HepG2 (cell line): ENCODE data around the gene DNAJB11. TPM values are rescaled to one million over a fixed set of nuclear protein-coding genes. Genes with fewer than 3 reads are reported as not detected.

Source experiments
- ATRX ChIP-seq: sonication (generic); formaldehyde crosslinking; IDR thresholded peaks from 2 replicates; pipeline ENCODE4 v1.4.0; 2020; ENCODE audit warnings: missing genetic modification reagents, borderline replicate concordance
- FOXJ3 ChIP-seq: sonication (generic); formaldehyde crosslinking; IDR thresholded peaks from 2 replicates; pipeline ENCODE4 v1.4.0; 2020; ENCODE audit warnings: missing genetic modification reagents, mild to moderate bottlenecking, borderline replicate concordance
- HCFC1 ChIP-seq: fragments of 150-350 bp; IDR thresholded peaks from 2 replicates; pipeline ENCODE4 v1.6.1; 2014; ENCODE audit warnings: low read depth, low read length
- KAT2B ChIP-seq: fragments of 150-350 bp; IDR thresholded peaks from 2 replicates; pipeline ENCODE4 v1.6.1; 2014; ENCODE audit warnings: low read depth, low read length, borderline replicate concordance
- KLF11 ChIP-seq: IDR thresholded peaks from 2 replicates; pipeline ENCODE4 v1.6.1; 2016; ENCODE audit warnings: missing compliant biosample characterization
- KLF16 ChIP-seq, 2 experiments: sonication (generic) in 1 of 2; formaldehyde crosslinking in 1 of 2; IDR thresholded peaks; 2 replicates each; pipeline versions ENCODE4 v1.6.1 to v1.8.0; 2016 to 2023; ENCODE audit warnings: missing genetic modification reagents in 2 of 2, missing compliant biosample characterization in 1 of 2
- PHB2 ChIP-seq: fragments of 450-650 bp; IDR thresholded peaks from 2 replicates; pipeline ENCODE4 v1.6.1; 2018; ENCODE audit not compliant: partially characterized antibody
- RFX3 ChIP-seq: IDR thresholded peaks from 2 replicates; pipeline ENCODE4 v1.6.1; 2016; ENCODE audit warnings: missing biosample characterization, missing genetic modification reagents
- TRIM24 ChIP-seq: sonication (generic); formaldehyde crosslinking; IDR thresholded peaks from 2 replicates; pipeline ENCODE4 v1.8.0; 2022; ENCODE audit warnings: mild to moderate bottlenecking, missing genetic modification reagents
- ZNF224 ChIP-seq: sonication (generic); formaldehyde crosslinking; IDR thresholded peaks from 2 replicates; pipeline ENCODE4 v1.5.0; 2020; ENCODE audit warnings: mild to moderate bottlenecking, missing genetic modification reagents
- polyA plus RNA-seq, 8 experiments: library from polyadenylated mRNA; depleted of rRNA in 3 of 8; stranded (reverse) in 7 of 8; unstranded in 1 of 8; fragments of >200 nt; fragmentation: Illumina TruSeq in 4 of 8; extraction: Trizol in 4 of 8; gene quantifications; 2 replicates each; pipeline versions ENCODE4 v1.2.1 to v1.2.3, GENCODE V29; 2011 to 2016; ENCODE audit warnings: low read depth in 4 of 8, missing spikeins in 1 of 8, mixed read lengths in 1 of 8; ENCODE audit not compliant: insufficient read depth in 1 of 8
- total RNA-seq, 5 experiments: library from RNA; depleted of rRNA; stranded (reverse); fragments of >200 nt; fragmentation: Illumina TruSeq; extraction: Trizol; gene quantifications; 2 replicates each; pipeline ENCODE4 v1.2.3, GENCODE V29; 2016; ENCODE audit warnings: low read depth in 1 of 5
- TF ChIP-seq, protein P1 (sequence below): sonication (generic); formaldehyde crosslinking; IDR thresholded peaks from 2 replicates; pipeline ENCODE4 v1.4.0; 2020; ENCODE audit warnings: missing genetic modification reagents, borderline replicate concordance
- TF ChIP-seq, protein P2 (sequence below): IDR thresholded peaks from 2 replicates; pipeline ENCODE4 v1.6.1; 2016; ENCODE audit warnings: missing compliant biosample characterization, missing genetic modification reagents, borderline replicate concordance
- TF ChIP-seq, protein P3 (sequence below): sonication (generic); formaldehyde crosslinking; IDR thresholded peaks from 2 replicates; pipeline ENCODE4 v1.4.0; 2020; ENCODE audit warnings: mild to moderate bottlenecking, missing genetic modification reagents
- TF ChIP-seq, protein P4 (sequence below): sonication (generic); formaldehyde crosslinking; IDR thresholded peaks from 2 replicates; pipeline ENCODE4 v1.5.1; 2020; ENCODE audit warnings: missing genetic modification reagents, mild to moderate bottlenecking, borderline replicate concordance
- TF ChIP-seq, protein P5 (sequence below), 2 experiments: sonication (generic) in 1 of 2; formaldehyde crosslinking in 1 of 2; IDR thresholded peaks; 2 replicates each; pipeline versions ENCODE4 v1.5.1 to v1.6.1; 2011 to 2020; ENCODE audit warnings: borderline replicate concordance in 1 of 2, low read depth in 1 of 2, low read length in 1 of 2, mild to moderate bottlenecking in 1 of 2, missing genetic modification reagents in 1 of 2, moderate library complexity in 1 of 2
- TF ChIP-seq, protein P6 (sequence below): sonication (generic); formaldehyde crosslinking; IDR thresholded peaks from 2 replicates; pipeline ENCODE4 v1.5.0; 2020; ENCODE audit warnings: missing genetic modification reagents, mild to moderate bottlenecking, borderline replicate concordance
- TF ChIP-seq, protein P7 (sequence below): sonication (generic); formaldehyde crosslinking; IDR thresholded peaks from 2 replicates; pipeline ENCODE4 v1.4.0; 2020; ENCODE audit warnings: mild to moderate bottlenecking, low read depth, missing genetic modification reagents

Gene DNAJB11
- total and polyA plus RNA-seq, 2 of the 13 experiments (the other 11 are each of a cell fraction or from before 2014, with no cell fraction given): 41.0 to 132 TPM

DNA sequence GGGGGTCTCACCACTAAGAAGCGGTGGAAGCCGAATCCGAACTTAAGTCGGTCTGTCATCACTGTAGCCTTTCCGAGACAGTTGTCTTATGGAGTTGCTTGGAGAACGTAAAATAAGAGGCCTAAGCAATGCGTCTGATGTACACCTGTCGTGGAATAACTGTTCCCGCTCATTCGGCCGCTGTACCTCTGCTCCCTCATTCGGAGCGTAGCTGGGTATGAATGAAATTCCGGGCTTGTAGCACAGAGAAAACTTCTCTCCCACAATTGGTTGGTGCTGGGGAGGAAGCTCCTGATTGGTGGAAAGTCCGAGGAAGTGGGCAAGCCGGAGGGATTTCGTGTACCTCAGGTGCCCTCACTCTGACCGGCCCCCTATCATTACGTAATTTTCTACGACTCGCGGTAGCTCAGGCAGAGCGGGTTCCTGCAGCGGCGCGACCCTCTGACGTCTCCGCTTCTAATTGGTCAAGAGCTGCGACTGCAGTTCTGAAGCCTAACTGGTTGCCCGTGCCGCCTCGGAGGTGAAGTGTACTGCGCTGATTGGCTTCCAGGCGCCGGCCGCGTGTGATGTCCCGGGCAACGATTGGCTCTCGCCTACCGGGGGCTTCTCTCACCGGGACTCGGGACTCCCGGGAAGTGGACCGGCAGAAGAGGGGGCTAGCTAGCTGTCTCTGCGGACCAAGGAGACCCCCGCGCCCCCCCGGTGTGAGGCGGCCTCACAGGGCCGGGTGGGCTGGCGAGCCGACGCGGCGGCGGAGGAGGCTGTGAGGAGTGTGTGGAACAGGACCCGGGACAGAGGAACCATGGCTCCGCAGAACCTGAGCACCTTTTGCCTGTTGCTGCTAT is at the start of gene DNAJB11 (continued):
- TF ChIP-seq ZNF224 (CRISPR knock-in tag) (no peak), TRIM24 (CRISPR knock-in tag) (no peak), KLF16 (CRISPR knock-in tag; IDR thresholded peaks at IDR 0.05) (peak in 1 of 2 experiments; percentile 88; a peak in 1 of 4 replicates), HCFC1 (peak; percentile 61; the same call in 1 of the 2 replicates), RFX3 (CRISPR knock-in tag) (no peak), KLF11 (peak; percentile 90), ATRX (CRISPR knock-in tag) (no peak), KAT2B (no peak), FOXJ3 (CRISPR knock-in tag) (no peak), PHB2 (no peak)
- TF ChIP-seq, protein P1, sequence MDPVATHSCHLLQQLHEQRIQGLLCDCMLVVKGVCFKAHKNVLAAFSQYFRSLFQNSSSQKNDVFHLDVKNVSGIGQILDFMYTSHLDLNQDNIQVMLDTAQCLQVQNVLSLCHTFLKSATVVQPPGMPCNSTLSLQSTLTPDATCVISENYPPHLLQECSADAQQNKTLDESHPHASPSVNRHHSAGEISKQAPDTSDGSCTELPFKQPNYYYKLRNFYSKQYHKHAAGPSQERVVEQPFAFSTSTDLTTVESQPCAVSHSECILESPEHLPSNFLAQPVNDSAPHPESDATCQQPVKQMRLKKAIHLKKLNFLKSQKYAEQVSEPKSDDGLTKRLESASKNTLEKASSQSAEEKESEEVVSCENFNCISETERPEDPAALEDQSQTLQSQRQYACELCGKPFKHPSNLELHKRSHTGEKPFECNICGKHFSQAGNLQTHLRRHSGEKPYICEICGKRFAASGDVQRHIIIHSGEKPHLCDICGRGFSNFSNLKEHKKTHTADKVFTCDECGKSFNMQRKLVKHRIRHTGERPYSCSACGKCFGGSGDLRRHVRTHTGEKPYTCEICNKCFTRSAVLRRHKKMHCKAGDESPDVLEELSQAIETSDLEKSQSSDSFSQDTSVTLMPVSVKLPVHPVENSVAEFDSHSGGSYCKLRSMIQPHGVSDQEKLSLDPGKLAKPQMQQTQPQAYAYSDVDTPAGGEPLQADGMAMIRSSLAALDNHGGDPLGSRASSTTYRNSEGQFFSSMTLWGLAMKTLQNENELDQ (CRISPR knock-in tag): no peak
- TF ChIP-seq, protein P2, sequence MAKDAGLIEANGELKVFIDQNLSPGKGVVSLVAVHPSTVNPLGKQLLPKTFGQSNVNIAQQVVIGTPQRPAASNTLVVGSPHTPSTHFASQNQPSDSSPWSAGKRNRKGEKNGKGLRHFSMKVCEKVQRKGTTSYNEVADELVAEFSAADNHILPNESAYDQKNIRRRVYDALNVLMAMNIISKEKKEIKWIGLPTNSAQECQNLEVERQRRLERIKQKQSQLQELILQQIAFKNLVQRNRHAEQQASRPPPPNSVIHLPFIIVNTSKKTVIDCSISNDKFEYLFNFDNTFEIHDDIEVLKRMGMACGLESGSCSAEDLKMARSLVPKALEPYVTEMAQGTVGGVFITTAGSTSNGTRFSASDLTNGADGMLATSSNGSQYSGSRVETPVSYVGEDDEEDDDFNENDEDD (CRISPR knock-in tag): peak; percentile 82
- TF ChIP-seq, protein P3, sequence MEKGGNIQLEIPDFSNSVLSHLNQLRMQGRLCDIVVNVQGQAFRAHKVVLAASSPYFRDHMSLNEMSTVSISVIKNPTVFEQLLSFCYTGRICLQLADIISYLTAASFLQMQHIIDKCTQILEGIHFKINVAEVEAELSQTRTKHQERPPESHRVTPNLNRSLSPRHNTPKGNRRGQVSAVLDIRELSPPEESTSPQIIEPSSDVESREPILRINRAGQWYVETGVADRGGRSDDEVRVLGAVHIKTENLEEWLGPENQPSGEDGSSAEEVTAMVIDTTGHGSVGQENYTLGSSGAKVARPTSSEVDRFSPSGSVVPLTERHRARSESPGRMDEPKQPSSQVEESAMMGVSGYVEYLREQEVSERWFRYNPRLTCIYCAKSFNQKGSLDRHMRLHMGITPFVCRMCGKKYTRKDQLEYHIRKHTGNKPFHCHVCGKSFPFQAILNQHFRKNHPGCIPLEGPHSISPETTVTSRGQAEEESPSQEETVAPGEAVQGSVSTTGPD: no peak
- TF ChIP-seq, protein P4, sequence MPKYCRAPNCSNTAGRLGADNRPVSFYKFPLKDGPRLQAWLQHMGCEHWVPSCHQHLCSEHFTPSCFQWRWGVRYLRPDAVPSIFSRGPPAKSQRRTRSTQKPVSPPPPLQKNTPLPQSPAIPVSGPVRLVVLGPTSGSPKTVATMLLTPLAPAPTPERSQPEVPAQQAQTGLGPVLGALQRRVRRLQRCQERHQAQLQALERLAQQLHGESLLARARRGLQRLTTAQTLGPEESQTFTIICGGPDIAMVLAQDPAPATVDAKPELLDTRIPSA (CRISPR knock-in tag): no peak
- TF ChIP-seq, protein P5, sequence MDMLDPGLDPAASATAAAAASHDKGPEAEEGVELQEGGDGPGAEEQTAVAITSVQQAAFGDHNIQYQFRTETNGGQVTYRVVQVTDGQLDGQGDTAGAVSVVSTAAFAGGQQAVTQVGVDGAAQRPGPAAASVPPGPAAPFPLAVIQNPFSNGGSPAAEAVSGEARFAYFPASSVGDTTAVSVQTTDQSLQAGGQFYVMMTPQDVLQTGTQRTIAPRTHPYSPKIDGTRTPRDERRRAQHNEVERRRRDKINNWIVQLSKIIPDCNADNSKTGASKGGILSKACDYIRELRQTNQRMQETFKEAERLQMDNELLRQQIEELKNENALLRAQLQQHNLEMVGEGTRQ (IDR thresholded peaks at IDR 0.05; ENCODE audit: low read depth, low read length): no peak
- TF ChIP-seq, protein P5 (CRISPR knock-in tag; IDR thresholded peaks at IDR 0.05; ENCODE audit: borderline replicate concordance): no peak
- TF ChIP-seq, protein P6, sequence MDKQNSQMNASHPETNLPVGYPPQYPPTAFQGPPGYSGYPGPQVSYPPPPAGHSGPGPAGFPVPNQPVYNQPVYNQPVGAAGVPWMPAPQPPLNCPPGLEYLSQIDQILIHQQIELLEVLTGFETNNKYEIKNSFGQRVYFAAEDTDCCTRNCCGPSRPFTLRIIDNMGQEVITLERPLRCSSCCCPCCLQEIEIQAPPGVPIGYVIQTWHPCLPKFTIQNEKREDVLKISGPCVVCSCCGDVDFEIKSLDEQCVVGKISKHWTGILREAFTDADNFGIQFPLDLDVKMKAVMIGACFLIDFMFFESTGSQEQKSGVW: no peak
- TF ChIP-seq, protein P7, sequence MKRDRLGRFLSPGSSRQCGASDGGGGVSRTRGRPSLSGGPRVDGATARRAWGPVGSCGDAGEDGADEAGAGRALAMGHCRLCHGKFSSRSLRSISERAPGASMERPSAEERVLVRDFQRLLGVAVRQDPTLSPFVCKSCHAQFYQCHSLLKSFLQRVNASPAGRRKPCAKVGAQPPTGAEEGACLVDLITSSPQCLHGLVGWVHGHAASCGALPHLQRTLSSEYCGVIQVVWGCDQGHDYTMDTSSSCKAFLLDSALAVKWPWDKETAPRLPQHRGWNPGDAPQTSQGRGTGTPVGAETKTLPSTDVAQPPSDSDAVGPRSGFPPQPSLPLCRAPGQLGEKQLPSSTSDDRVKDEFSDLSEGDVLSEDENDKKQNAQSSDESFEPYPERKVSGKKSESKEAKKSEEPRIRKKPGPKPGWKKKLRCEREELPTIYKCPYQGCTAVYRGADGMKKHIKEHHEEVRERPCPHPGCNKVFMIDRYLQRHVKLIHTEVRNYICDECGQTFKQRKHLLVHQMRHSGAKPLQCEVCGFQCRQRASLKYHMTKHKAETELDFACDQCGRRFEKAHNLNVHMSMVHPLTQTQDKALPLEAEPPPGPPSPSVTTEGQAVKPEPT (CRISPR knock-in tag): no peak
